Measurements from ENCODE around the gene MXRA5. TPM values are rescaled to one million over a fixed set of nuclear protein-coding genes. Genes with fewer than 3 reads are reported as not detected.
"Not testable (repeated sequence)": the region's sequence is repeated elsewhere in the genome, so short reads cannot be mapped to it uniquely, and the experiment has no call there.

Gene MXRA5
- total RNA-seq, 1 donor from 2014 or later = 0.37 TPM

DNA sequence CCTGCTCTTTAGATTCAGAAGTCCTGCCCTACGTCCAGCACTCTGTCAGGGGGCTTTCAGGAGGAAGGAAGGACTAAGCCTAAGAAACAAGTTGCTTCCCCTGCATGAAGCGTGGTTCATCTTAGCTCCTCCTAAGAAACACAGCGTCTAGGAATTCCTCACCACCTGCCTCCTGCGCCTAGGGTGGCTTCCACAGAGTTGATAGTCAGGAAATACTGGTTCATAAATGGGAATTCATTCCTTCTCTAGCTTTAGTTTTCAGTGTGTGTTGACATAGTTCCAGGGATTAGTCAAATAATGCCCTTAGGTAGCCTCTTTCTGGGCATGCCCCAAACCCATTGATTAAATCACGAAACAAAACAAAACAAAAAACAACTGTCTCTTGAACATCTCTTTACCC, 1.7 kb upstream of the MXRA5 start:
- Histone ChIP-seq H3K27me3 (peaks cover 42% of the 10 kb centered on the region), H3K4me3 (no peak overlapping the region), H3F3A (ENCODE audit: low read depth) (peaks cover 3% of the 10 kb centered on the region), H2AFZ (replicated peaks) (no peak overlapping the region), H3K79me2 (ENCODE audit: low read depth) (no peaks in the 10 kb centered on the region), H3K9me3 (ENCODE audit: low read depth) (no peaks in the 10 kb centered on the region), H4K20me1 (ENCODE audit: low read depth) (no peaks in the 10 kb centered on the region), H3K36me3 (no peaks in the 10 kb centered on the region), H3K4me2 (no peak overlapping the region), H3K27ac (no peak overlapping the region), H3K9ac (no peak overlapping the region), H3K4me1 (no peaks in the 10 kb centered on the region)
- Mint-ChIP-seq H3K4me3 (peak overlapping the region; percentile 87), H3K36me3 (peaks cover 6% of the 10 kb centered on the region), H3K4me1 (peaks cover 3% of the 10 kb centered on the region), H3K9me3 (peaks cover 12% of the 10 kb centered on the region), H3K27ac (no peak overlapping the region), H3K27me3 (ENCODE audit: insufficient read depth, low read depth) (peaks cover 15% of the 10 kb centered on the region)
- DNase-seq (ENCODE audit: low spot score) = no peak
- TF ChIP-seq EZH2phosphoT487 (IDR thresholded peaks at IDR 0.05) (no peak), EZH2 (IDR thresholded peaks at IDR 0.05) (no peak), CTCF (IDR thresholded peaks at IDR 0.05) (no peak)

GRCh38 chrX:3345281-3346191, 916 bp downstream of the MXRA5 start:
- H3K9ac ChIP-seq = no peak overlapping the region
- H3K27ac ChIP-seq = no peak overlapping the region
- Mint-ChIP-seq H3K27ac (peak overlapping the region; percentile 68), H3K36me3 (peaks cover 9% of the 10 kb centered on the region), H3K4me3 (peak overlapping the region; percentile 96), H3K27me3 (ENCODE audit: insufficient read depth, low read depth) (peaks cover 15% of the 10 kb centered on the region), H3K9me3 (peaks cover 15% of the 10 kb centered on the region), H3K4me1 (peaks cover 3% of the 10 kb centered on the region)
- H3K4me2 ChIP-seq = peak overlapping the region; percentile 83
- H2AFZ ChIP-seq (replicated peaks) = peak overlapping the region; percentile 36
- H3K9me3 ChIP-seq (ENCODE audit: low read depth) = no peaks in the 10 kb centered on the region
- peak overlapping the region; percentile 52 for H3K4me3 ChIP-seq
- no peaks in the 10 kb centered on the region for H3K36me3 ChIP-seq
- peaks cover 3% of the 10 kb centered on the region for H3F3A ChIP-seq (ENCODE audit: low read depth)
- peaks cover 58% of the 10 kb centered on the region for H3K27me3 ChIP-seq
- peak; percentile 66 for DNase-seq (ENCODE audit: low spot score)
- TF ChIP-seq EZH2 (IDR thresholded peaks at IDR 0.05) = peak; percentile 32
- peak; percentile 54 for TF ChIP-seq EZH2phosphoT487 (IDR thresholded peaks at IDR 0.05)
- no peak for TF ChIP-seq CTCF (IDR thresholded peaks at IDR 0.05)
- H4K20me1 ChIP-seq (ENCODE audit: low read depth) = no peaks in the 10 kb centered on the region
- no peaks in the 10 kb centered on the region for H3K4me1 ChIP-seq
- no peaks in the 10 kb centered on the region for H3K79me2 ChIP-seq (ENCODE audit: low read depth)

DNA sequence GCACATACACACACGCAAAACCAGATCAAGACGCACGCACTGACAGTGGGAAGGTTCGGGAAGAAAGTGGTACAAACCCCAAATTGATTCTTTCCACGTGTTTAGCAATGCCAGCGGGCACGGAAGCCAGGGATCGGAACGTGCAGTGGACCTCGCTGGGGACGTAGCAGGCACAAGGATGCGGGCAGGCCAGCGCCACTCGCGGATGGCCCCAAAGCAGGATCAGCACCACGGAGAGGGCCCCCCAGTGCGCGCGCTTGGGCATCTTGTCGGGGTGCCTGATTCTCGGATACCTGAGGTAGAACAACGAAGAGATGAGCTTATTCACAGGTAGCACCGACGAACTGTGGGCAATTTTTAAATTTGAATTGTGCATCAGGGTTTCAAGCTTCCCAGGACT, 2.9 kb downstream of the MXRA5 start:
- not testable (repeated sequence) for H3K4me2 ChIP-seq
- peaks cover 15% of the 10 kb centered on the region for H3K27me3 Mint-ChIP-seq (ENCODE audit: insufficient read depth, low read depth)
- H3K27me3 ChIP-seq = peaks cover 58% of the 10 kb centered on the region

DNA sequence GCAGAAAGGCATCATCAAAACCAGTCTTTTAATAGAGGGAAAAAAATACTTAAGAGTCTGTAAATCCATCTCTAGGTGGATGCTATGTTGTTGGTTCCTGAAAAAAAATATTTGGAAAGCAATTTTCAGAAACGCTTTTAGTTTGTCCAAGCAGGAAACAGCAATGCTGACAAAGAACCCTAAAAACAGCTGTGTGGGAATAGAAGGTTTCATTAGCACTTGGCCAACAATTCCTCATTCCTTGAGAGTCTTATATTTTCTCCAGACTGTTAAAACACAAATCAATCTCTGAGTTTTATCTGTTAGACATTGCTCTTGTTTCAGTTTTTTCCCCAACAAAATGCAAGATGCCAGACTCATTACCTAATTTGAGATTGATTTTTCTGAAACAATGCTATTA, 6.4 kb downstream of the MXRA5 start:
- Mint-ChIP-seq H3K9me3 (peaks cover 8% of the 10 kb centered on the region), H3K27me3 (ENCODE audit: insufficient read depth, low read depth) (no peaks in the 10 kb centered on the region), H3K36me3 (peaks cover 9% of the 10 kb centered on the region), H3K4me1 (no peaks in the 10 kb centered on the region), H3K4me3 (no peak overlapping the region), H3K27ac (no peak overlapping the region)
- H3K4me2 ChIP-seq = no peak overlapping the region
- H3K4me1 ChIP-seq = no peaks in the 10 kb centered on the region
- no peak overlapping the region for H3K4me3 ChIP-seq
- H4K20me1 ChIP-seq (ENCODE audit: low read depth) = no peaks in the 10 kb centered on the region
- no peaks in the 10 kb centered on the region for H3K79me2 ChIP-seq (ENCODE audit: low read depth)
- DNase-seq (ENCODE audit: low spot score) = no peak
- no peaks in the 10 kb centered on the region for H3F3A ChIP-seq (ENCODE audit: low read depth)
- H3K27ac ChIP-seq = no peak overlapping the region
- H3K9me3 ChIP-seq (ENCODE audit: low read depth) = no peaks in the 10 kb centered on the region
- peaks cover 35% of the 10 kb centered on the region for H3K27me3 ChIP-seq
- TF ChIP-seq EZH2phosphoT487 (IDR thresholded peaks at IDR 0.05) (no peak), CTCF (IDR thresholded peaks at IDR 0.05) (no peak), EZH2 (IDR thresholded peaks at IDR 0.05) (no peak)
- H3K9ac ChIP-seq = no peak overlapping the region
- H3K36me3 ChIP-seq = no peaks in the 10 kb centered on the region
- no peak overlapping the region for H2AFZ ChIP-seq (replicated peaks)

More for the DNA sequence above, 2.9 kb downstream of the MXRA5 start:
- H3K79me2 ChIP-seq (ENCODE audit: low read depth); H2AFZ ChIP-seq (replicated peaks); H3K9ac ChIP-seq; H3K4me1 Mint-ChIP-seq; H3K4me3 Mint-ChIP-seq; H3K4me3 ChIP-seq; H3K36me3 Mint-ChIP-seq; H4K20me1 ChIP-seq (ENCODE audit: low read depth); H3K4me1 ChIP-seq; H3F3A ChIP-seq (ENCODE audit: low read depth); H3K9me3 ChIP-seq (ENCODE audit: low read depth); H3K27ac ChIP-seq; H3K36me3 ChIP-seq; H3K27ac Mint-ChIP-seq: not testable (repeated sequence)
- peak; percentile 14 for DNase-seq (ENCODE audit: low spot score)
- peaks cover 11% of the 10 kb centered on the region for H3K9me3 Mint-ChIP-seq

All from neural progenitor cell (in vitro differentiated cells).